ENCODE data around the gene EAF1.
"Not testable (repeated sequence)": the region's sequence is repeated elsewhere in the genome, so short reads cannot be mapped to it uniquely, and the experiment has no call there.

- TF ChIP-seq CTCF (IDR thresholded peaks at IDR 0.05; ENCODE audit: low read length); EZH2 (IDR thresholded peaks at IDR 0.05; ENCODE audit: borderline replicate concordance, low read length): not testable (repeated sequence)
Observed at GRCh38 chr3:15388335-15388734, 39.1 kb upstream of the EAF1 start.

All from OCI-LY1 (cell line).